Stimulated activated CD4-positive, alpha-beta T cell treated with anti-CD3 and anti-CD28 coated beads, TNF-alpha, amount 100 ng/mL, for 1 hour (primary cell): ENCODE measurements around the gene RBM34.
A peak's percentile ranks its signal among the peaks of the same experiment; 100 is the strongest.
"Not testable (repeated sequence)": the region's sequence is repeated elsewhere in the genome, so short reads cannot be mapped to it uniquely, and the experiment has no call there.

Experiments used
- DNase-seq, 3 donors: peaks; one replicate each; pipeline ENCODE4 v3.0.0-alpha.2; 2020; ENCODE audit warnings: low read depth in 3 of 3, low spot score in 1 of 3

The RBM34 gene

GRCh38 chr1:235160957-235161684, at the start of gene RBM34:
TSS of gene RBM34 (minus strand) at chr1:235161250. CDS start at chr1:235161226, 24 bp downstream.
- peak; percentile 75 to 93 (median 80) for DNase-seq

- peak in 2 of 3 donors; percentile 6 for DNase-seq
Measured at GRCh38 chr1:235207209-235207565, 46.1 kb upstream of the RBM34 start.

GRCh38 chr1:235206533-235207208, 45.6 kb upstream of the RBM34 start:
- no peak for DNase-seq

- no peak for DNase-seq
Measured at GRCh38 chr1:235205687-235206086, 44.6 kb upstream of the RBM34 start.

GRCh38 chr1:235203428-235203827, 42.4 kb upstream of the RBM34 start:
- no peak for DNase-seq

- DNase-seq = not testable (repeated sequence)
Measured at GRCh38 chr1:235202447-235202846, 41.4 kb upstream of the RBM34 start.

- DNase-seq = no peak
Measured at GRCh38 chr1:235199441-235199840, 38.4 kb upstream of the RBM34 start.

GRCh38 chr1:235190431-235190830, 29.4 kb upstream of the RBM34 start:
- DNase-seq = no peak

GRCh38 chr1:235187316-235187715, 26.3 kb upstream of the RBM34 start:
- DNase-seq = no peak

GRCh38 chr1:235181561-235182245, 20.7 kb upstream of the RBM34 start:
- DNase-seq = no peak

GRCh38 chr1:235180916-235181460, 19.9 kb upstream of the RBM34 start:
- DNase-seq = no peak

GRCh38 chr1:235176486-235176885, 15.4 kb upstream of the RBM34 start:
- DNase-seq = no peak

GRCh38 chr1:235169986-235170385, 8.9 kb upstream of the RBM34 start:
- no peak for DNase-seq

- DNase-seq = no peak
Measured at GRCh38 chr1:235168375-235168774, 7.3 kb upstream of the RBM34 start.

GRCh38 chr1:235161685-235162327, 756 bp upstream of the RBM34 start:
- no peak for DNase-seq

GRCh38 chr1:235160383-235160956, 580 bp downstream of the RBM34 start:
- no peak for DNase-seq

GRCh38 chr1:235159930-235160329, 1.1 kb downstream of the RBM34 start:
- DNase-seq = not testable (repeated sequence)

GRCh38 chr1:235159284-235159683, 1.8 kb downstream of the RBM34 start:
- not testable (repeated sequence) for DNase-seq

GRCh38 chr1:235158680-235159079, 2.4 kb downstream of the RBM34 start:
- no peak for DNase-seq

- no peak for DNase-seq
Measured at GRCh38 chr1:235157150-235157549, 3.9 kb downstream of the RBM34 start.

- no peak for DNase-seq
Measured at GRCh38 chr1:235156740-235157139, 4.3 kb downstream of the RBM34 start.
